H1 (cell line): ENCODE data around the gene OXLD1. TPM values are rescaled to one million over a fixed set of nuclear protein-coding genes. Genes with fewer than 3 reads are reported as not detected.

ENCODE experiments used
- CTCF ChIA-PET: fragments of 300-600 bp; sonication (Branson Sonifier 250); formaldehyde crosslinking; loops from one replicate; lab custom pipeline; 2021; ENCODE audit not compliant: partially characterized antibody; lab: Charles Lee
- POLR2A ChIA-PET: fragments of 300-600 bp; sonication (Branson Sonifier 250); formaldehyde crosslinking; loops from one replicate; lab custom pipeline; 2021; ENCODE audit warnings: inconsistent platforms; ENCODE audit not compliant: partially characterized antibody; lab: Charles Lee
- DNase-seq, 2 experiments: peaks; one replicate each; pipeline versions ENCODE4 v3.0.0 to v3.0.0-alpha.2; 2010 to 2022; ENCODE audit warnings: low spot score in 2 of 2, low read depth in 1 of 2, mixed read lengths in 1 of 2
- FAIRE-seq: peaks from 2 replicates; lab custom pipeline; 2011; peaks lifted over from hg19 to GRCh38; lab: Jason Lieb, UNC
- H2AFZ ChIP-seq: 2 replicates; pipeline ENCODE4 v1.8.1; 2012; ENCODE audit warnings: low read length, inconsistent platforms
- H2AK5ac ChIP-seq: 2 replicates; pipeline ENCODE4 v1.6.1; 2013; ENCODE audit warnings: low read depth, low read length
- H2BK120ac ChIP-seq: replicated peaks from 2 replicates; pipeline ENCODE3; 2013; ENCODE audit warnings: low read depth, low read length, inconsistent platforms
- H2BK12ac ChIP-seq: 2 replicates; pipeline ENCODE4 v1.6.1; 2013; ENCODE audit warnings: low read depth, low read length
- H2BK15ac ChIP-seq: 2 replicates; pipeline ENCODE4 v1.6.1; 2013; ENCODE audit warnings: low read length
- H2BK20ac ChIP-seq: 2 replicates; pipeline ENCODE4 v1.6.1; 2013; ENCODE audit warnings: low read length
- H2BK5ac ChIP-seq: 2 replicates; pipeline ENCODE4 v1.6.1; 2013; ENCODE audit warnings: low read depth, low read length
- H3K14ac ChIP-seq: 2 replicates; pipeline ENCODE4 v1.6.1; 2013; ENCODE audit warnings: inconsistent platforms; ENCODE audit not compliant: insufficient read length
- H3K18ac ChIP-seq: 2 replicates; pipeline ENCODE4 v1.6.1; 2013; ENCODE audit warnings: low read length; ENCODE audit errors: extremely low read depth
- H3K23ac ChIP-seq: 2 replicates; pipeline ENCODE4 v1.6.1; 2013; ENCODE audit warnings: inconsistent platforms; ENCODE audit not compliant: insufficient read length
- H3K23me2 ChIP-seq: 2 replicates; pipeline ENCODE4 v1.6.1; 2013; ENCODE audit warnings: low read depth, low read length
- H3K27ac ChIP-seq: 2 replicates; pipeline ENCODE4 v1.6.1; 2011; ENCODE audit warnings: low read depth, low read length, inconsistent platforms
- H3K27me3 ChIP-seq, 4 experiments: replicated peaks in 1 of 4; 1 replicate in 1 of 4; 2 replicates in 3 of 4; pipeline versions ENCODE4 v1.6.1 to v1.8.1; 2011 to 2013; ENCODE audit warnings: low read length in 3 of 4, mild to moderate bottlenecking in 3 of 4, inconsistent platforms in 2 of 4, mixed read lengths in 2 of 4, moderate library complexity in 1 of 4; ENCODE audit not compliant: control insufficient read depth in 3 of 4, insufficient read depth in 3 of 4; ENCODE audit errors: extremely low read depth in 1 of 4
- H3K36me3 ChIP-seq, 4 experiments: 2 replicates each; pipeline versions ENCODE4 v1.6.1 to v1.8.1; 2011 to 2013; ENCODE audit warnings: mild to moderate bottlenecking in 4 of 4, low read length in 3 of 4, moderate library complexity in 2 of 4, control low read depth in 1 of 4, inconsistent platforms in 1 of 4; ENCODE audit not compliant: insufficient read depth in 4 of 4, control insufficient read depth in 2 of 4
- H3K4ac ChIP-seq: replicated peaks from 2 replicates; pipeline ENCODE3; 2013; ENCODE audit warnings: low read length, low read depth, mixed read lengths, inconsistent platforms; ENCODE audit not compliant: insufficient read length
- H3K4me1 ChIP-seq, 4 experiments: replicated peaks in 1 of 4; 1 replicate in 1 of 4; 2 replicates in 3 of 4; pipeline versions ENCODE4 v1.6.1 to v1.8.1; 2011 to 2013; ENCODE audit warnings: low read length in 3 of 4, inconsistent platforms in 2 of 4, mixed read lengths in 1 of 4; ENCODE audit not compliant: insufficient read depth in 4 of 4, control insufficient read depth in 3 of 4
- H3K4me2 ChIP-seq, 2 experiments: 2 replicates each; pipeline versions ENCODE4 v1.6.1 to v1.8.1; 2011 to 2013; ENCODE audit warnings: low read depth in 2 of 2, low read length in 2 of 2, control low read depth in 1 of 2, inconsistent platforms in 1 of 2, mild to moderate bottlenecking in 1 of 2; ENCODE audit not compliant: insufficient read depth in 1 of 2
- H3K4me3 ChIP-seq, 4 experiments: fragments of 200-600, 300-600 bp in 1 of 4; sonication (generic), shearing (Covaris generic), sonication (Bioruptor Twin) in 1 of 4; 2 replicates each; pipeline versions ENCODE4 v1.5.1 to v1.8.1; 2011 to 2016; ENCODE audit warnings: low read length in 4 of 4, low read depth in 3 of 4, control low read depth in 2 of 4, inconsistent platforms in 2 of 4, mild to moderate bottlenecking in 2 of 4, mixed read lengths in 1 of 4, moderate library complexity in 1 of 4; ENCODE audit not compliant: insufficient read depth in 2 of 4; ENCODE audit errors: extremely low read depth in 1 of 4
- H3K56ac ChIP-seq: replicated peaks from 2 replicates; pipeline ENCODE3; 2013; ENCODE audit warnings: low read depth, mild to moderate bottlenecking, mixed read lengths, low read length, inconsistent platforms; ENCODE audit not compliant: insufficient read length
- H3K79me1 ChIP-seq: 2 replicates; pipeline ENCODE4 v1.6.1; 2013; ENCODE audit warnings: low read depth, low read length, control low read depth
- H3K79me2 ChIP-seq, 2 experiments: 2 replicates each; pipeline versions ENCODE4 v1.6.1 to v1.8.1; 2012 to 2013; ENCODE audit warnings: low read length in 2 of 2, mild to moderate bottlenecking in 2 of 2, inconsistent platforms in 1 of 2; ENCODE audit not compliant: insufficient read depth in 2 of 2, control insufficient read depth in 1 of 2
- H3K9ac ChIP-seq, 4 experiments: replicated peaks in 1 of 4; 1 replicate in 1 of 4; 2 replicates in 3 of 4; pipeline versions ENCODE4 v1.6.1 to v1.8.1; 2011 to 2013; ENCODE audit warnings: low read depth in 3 of 4, low read length in 3 of 4, control low read depth in 2 of 4, mild to moderate bottlenecking in 2 of 4, moderate library complexity in 2 of 4, inconsistent platforms in 1 of 4; ENCODE audit errors: extremely low read depth in 1 of 4
- H3K9me3 ChIP-seq, 2 experiments: 2 replicates each; pipeline versions ENCODE4 v1.6.1 to v1.8.1; 2012 to 2013; ENCODE audit warnings: mild to moderate bottlenecking in 2 of 2, moderate library complexity in 2 of 2, control low read depth in 1 of 2, inconsistent platforms in 1 of 2, low read depth in 1 of 2, low read length in 1 of 2, mixed read lengths in 1 of 2; ENCODE audit not compliant: insufficient read depth in 2 of 2
- H4K20me1 ChIP-seq, 2 experiments: replicated peaks in 1 of 2; 2 replicates each; pipeline versions ENCODE3 to v1.8.1; 2011 to 2013; ENCODE audit warnings: inconsistent platforms in 2 of 2, low read length in 2 of 2, mild to moderate bottlenecking in 1 of 2; ENCODE audit not compliant: insufficient read depth in 2 of 2, control insufficient read depth in 1 of 2
- H4K5ac ChIP-seq: 2 replicates; pipeline ENCODE4 v1.6.1; 2013; ENCODE audit warnings: low read length, low read depth, mixed read lengths, inconsistent platforms; ENCODE audit not compliant: insufficient read length
- H4K8ac ChIP-seq: 2 replicates; pipeline ENCODE4 v1.8.0; 2013; ENCODE audit warnings: mild to moderate bottlenecking, moderate library complexity, low read length, inconsistent platforms; ENCODE audit not compliant: insufficient read depth; ENCODE audit errors: extremely low read depth
- H4K91ac ChIP-seq: replicated peaks from 2 replicates; pipeline ENCODE3; 2013; ENCODE audit warnings: low read length, mixed read lengths, inconsistent platforms; ENCODE audit not compliant: insufficient read length
- POLR2A ChIP-seq, 2 experiments: IDR thresholded peaks; 1 replicate in 1 of 2; 2 replicates in 1 of 2; pipeline ENCODE4 v1.6.1; 2011; ENCODE audit warnings: low read depth in 2 of 2, low read length in 2 of 2, mild to moderate bottlenecking in 2 of 2; ENCODE audit errors: control extremely low read depth in 1 of 2
- TCF12 ChIP-seq: IDR thresholded peaks from 2 replicates; pipeline ENCODE4 v1.6.1; 2011; ENCODE audit warnings: low read depth, mild to moderate bottlenecking, low read length
- WGBS, 2 experiments: shearing (Covaris generic) in 1 of 2; methylation state at CpG; one replicate each; pipeline versions ENCODE4 v1.1.6 to v1.1.7; 2013 to 2015; ENCODE audit warnings: low lambda C conversion rate in 2 of 2, mixed read lengths in 2 of 2, inconsistent platforms in 1 of 2, low coverage in 1 of 2, missing lambda C conversion rate in 1 of 2; ENCODE audit not compliant: insufficient replicate concordance in 2 of 2, insufficient coverage in 1 of 2, insufficient read length in 1 of 2; ENCODE audit errors: extremely low coverage in 1 of 2, missing lambda C conversion rate in 1 of 2; 5-methylcytosine and 5-hydroxymethylcytosine counted together
- polyA plus RNA-seq, 7 experiments: library from polyadenylated mRNA; depleted of rRNA in 3 of 7; stranded (reverse) in 5 of 7; unstranded in 2 of 7; fragments of >200 nt in 5 of 7; fragments of 200-250 nt in 2 of 7; gene quantifications; 1 replicate in 5 of 7; 2 replicates in 1 of 7; 4 replicates in 1 of 7; pipeline versions ENCODE4 v1.2.1 to v1.2.3, GENCODE V29; 2011 to 2013; ENCODE audit warnings: missing spikeins in 2 of 7, mixed read lengths in 2 of 7
- total RNA-seq: library from RNA; stranded (reverse); fragmentation: NEBNext Ultra II Directional; extraction: Animal tissue kit (Norgen Biotek cat#: 25700); gene quantifications from 2 replicates; pipeline ENCODE4 v1.2.1, GENCODE V29; 2021

OXLD1 gene
- total and polyA plus RNA-seq, 2 of the 8 experiments (the other 6 are each of a cell fraction or from before 2014, with no cell fraction given) = 41.5 to 61.9 TPM

DNA sequence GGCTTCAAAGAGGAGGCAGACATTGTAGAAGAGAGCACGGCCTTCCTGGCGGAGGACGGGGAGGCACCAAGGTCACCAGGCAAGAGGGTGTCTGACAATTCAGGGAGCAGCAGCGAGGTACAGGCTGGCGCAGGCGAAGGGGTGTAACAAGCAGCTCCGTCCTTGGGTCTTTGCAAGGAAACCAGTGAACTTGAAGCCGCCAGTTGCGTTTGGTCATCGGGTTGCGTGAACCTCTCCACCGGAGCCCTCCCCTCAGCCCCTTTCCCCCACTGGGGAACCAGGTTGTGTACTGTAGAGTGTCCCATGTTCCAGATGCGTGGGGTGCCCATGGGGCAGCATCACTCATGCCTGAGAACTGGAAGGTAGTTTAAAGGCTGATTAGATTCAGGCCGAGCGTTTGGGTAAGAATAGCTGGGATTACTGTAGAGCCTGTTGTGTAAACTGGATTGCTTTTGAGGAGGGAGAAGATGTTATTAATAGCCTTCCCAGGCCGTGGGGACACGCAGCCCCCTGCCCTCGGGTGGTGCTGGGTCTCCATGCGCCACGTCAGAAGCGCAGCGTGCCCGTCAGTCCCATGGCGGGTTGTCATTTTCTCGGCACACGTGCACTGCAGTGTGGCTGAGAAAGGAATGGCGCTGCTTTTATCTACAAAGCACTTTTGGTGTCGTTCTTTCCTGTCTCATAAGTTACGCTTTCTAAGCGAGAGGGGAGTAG is 39.3 kb upstream of the OXLD1 start:
- H3K23ac ChIP-seq = no peak overlapping the region
- no peak overlapping the region for H2BK5ac ChIP-seq
- peaks cover 0 to 22% (median 14%) of the 10 kb centered on the region in 4 experiments; a peak in 5 of 7 replicates for H3K4me1 ChIP-seq
- POLR2A ChIA-PET = interaction anchor here (0.8 to 17.2 kb wide), 6 partner anchors 18 to 307 kb away, joined by 3 to 436 read pairs (median 4); partner anchors contain the start of genes ARL16, HGS, MAFG and SLC25A10
- H3K56ac ChIP-seq = no peak overlapping the region
- DNase-seq (no peak), FAIRE-seq (no peak)
- CTCF ChIA-PET = interaction anchor here (0.6 to 1.9 kb wide), 3 partner anchors 33 to 187 kb away, joined by 3 to 6 read pairs (median 3); no protein-coding TSS in a partner anchor
- peaks cover 13% of the 10 kb centered on the region for H3K23me2 ChIP-seq
- WGBS, 2 experiments = 93% methylated on average over 27 of the region's 30 CpGs; no CpG with 5 or more reads in 1 of the 2 experiments
- H4K8ac ChIP-seq = no peak overlapping the region
- H3K4ac ChIP-seq = no peak overlapping the region
- no peak overlapping the region for H3K4me3 ChIP-seq
- no peak overlapping the region for H4K91ac ChIP-seq
- H2AFZ ChIP-seq = no peak overlapping the region
- H2BK20ac ChIP-seq = no peak overlapping the region
- no peaks in the 10 kb centered on the region for H3K9me3 ChIP-seq
- no peak overlapping the region for H3K4me2 ChIP-seq
- H3K79me1 ChIP-seq = peaks cover 16% of the 10 kb centered on the region
- H3K36me3 ChIP-seq = peaks cover 20 to 35% (median 29%) of the 10 kb centered on the region in 4 experiments
- no peaks in the 10 kb centered on the region for H3K27me3 ChIP-seq
- H2AK5ac ChIP-seq = no peak overlapping the region
- H3K27ac ChIP-seq = no peak overlapping the region
- no peak overlapping the region for H3K18ac ChIP-seq
- H2BK15ac ChIP-seq = no peak overlapping the region
- TF ChIP-seq TCF12 (no peak), POLR2A (IDR thresholded peaks at IDR 0.05; ENCODE audit: control extremely low read depth in 1 of 2, low read depth in 2 of 2, low read length in 2 of 2) (peak in 1 of 2 experiments; percentile 26; a peak in 2 of 3 replicates)
- H3K79me2 ChIP-seq = peaks cover 9 to 43% of the 10 kb centered on the region in 2 experiments; a peak in 3 of 4 replicates
- no peak overlapping the region for H2BK120ac ChIP-seq
- no peak overlapping the region for H2BK12ac ChIP-seq
- no peak overlapping the region for H3K9ac ChIP-seq
- H4K20me1 ChIP-seq = peaks cover 10 to 11% of the 10 kb centered on the region in 2 experiments
- no peak overlapping the region for H4K5ac ChIP-seq
- no peak overlapping the region for H3K14ac ChIP-seq
